ENCODE results near the gene CYP4Z1.
A peak's percentile ranks its signal among the peaks of the same experiment; 100 is the strongest.
"Not testable (repeated sequence)": the region's sequence is repeated elsewhere in the genome, so short reads cannot be mapped to it uniquely, and the experiment has no call there.

The CYP4Z1 gene

GRCh38 chr1:47129489-47130230 is 62.6 kb downstream of the CYP4Z1 start:
- H3K27me3 ChIP-seq (ENCODE audit: insufficient read depth, low read length); H3K36me3 ChIP-seq (ENCODE audit: insufficient read depth, low read depth, low read length); H3K4me1 ChIP-seq (ENCODE audit: insufficient read depth, low read length); H3K27ac ChIP-seq (ENCODE audit: low read length); H3K9ac ChIP-seq (ENCODE audit: low read depth, low read length); H3K9me3 ChIP-seq (ENCODE audit: insufficient read depth, low read depth, low read length): not testable (repeated sequence)
- H3K4me3 ChIP-seq (ENCODE audit: low read length), result peak overlapping the region; percentile 32; the same call in 1 of the 2 replicates

- H3K27me3 ChIP-seq (ENCODE audit: insufficient read depth, low read length), result not testable (repeated sequence)
Observed at GRCh38 chr1:47132665-47133064, 65.6 kb downstream of the CYP4Z1 start.

GRCh38 chr1:47137198-47137597 is 70.2 kb downstream of the CYP4Z1 start, which contains the start of gene CYP4A22:
Gene CYP4A22 (plus strand): TSS chr1:47137441. CDS start chr1:47137486, 45 bp downstream.
- no peaks in the 10 kb centered on the region for H3K4me1 ChIP-seq (ENCODE audit: insufficient read depth, low read length)
- H3K9ac ChIP-seq (ENCODE audit: low read depth, low read length), result no peak within 1 kb of the TSS
- no peak within 1 kb of the TSS for H3K27ac ChIP-seq (ENCODE audit: low read length)
- no peaks in the 10 kb centered on the region for H3K36me3 ChIP-seq (ENCODE audit: insufficient read depth, low read depth, low read length)
- H3K27me3 ChIP-seq (ENCODE audit: insufficient read depth, low read length), result no peaks in the 10 kb centered on the region
- H3K9me3 ChIP-seq (ENCODE audit: insufficient read depth, low read depth, low read length), result no peaks in the 10 kb centered on the region
- no peak within 1 kb of the TSS for H3K4me3 ChIP-seq (ENCODE audit: low read length)

More at GRCh38 chr1:47132665-47133064, 65.6 kb downstream of the CYP4Z1 start:
- H3K36me3 ChIP-seq (ENCODE audit: insufficient read depth, low read depth, low read length); H3K4me3 ChIP-seq (ENCODE audit: low read length); H3K4me1 ChIP-seq (ENCODE audit: insufficient read depth, low read length); H3K9me3 ChIP-seq (ENCODE audit: insufficient read depth, low read depth, low read length); H3K27ac ChIP-seq (ENCODE audit: low read length); H3K9ac ChIP-seq (ENCODE audit: low read depth, low read length): not testable (repeated sequence)

- H3K9ac ChIP-seq (ENCODE audit: low read depth, low read length), result no peak overlapping the region
- no peaks in the 10 kb centered on the region for H3K27me3 ChIP-seq (ENCODE audit: insufficient read depth, low read length)
- H3K36me3 ChIP-seq (ENCODE audit: insufficient read depth, low read depth, low read length), result no peaks in the 10 kb centered on the region
- no peak overlapping the region for H3K4me3 ChIP-seq (ENCODE audit: low read length)
- H3K27ac ChIP-seq (ENCODE audit: low read length), result no peak overlapping the region
- H3K4me1 ChIP-seq (ENCODE audit: insufficient read depth, low read length), result no peaks in the 10 kb centered on the region
- H3K9me3 ChIP-seq (ENCODE audit: insufficient read depth, low read depth, low read length), result no peaks in the 10 kb centered on the region
Observed at GRCh38 chr1:47137925-47138615, 71.0 kb downstream of the CYP4Z1 start.

GRCh38 chr1:47140358-47140757 is 73.3 kb downstream of the CYP4Z1 start:
- H3K4me3 ChIP-seq (ENCODE audit: low read length); H3K27ac ChIP-seq (ENCODE audit: low read length); H3K27me3 ChIP-seq (ENCODE audit: insufficient read depth, low read length); H3K4me1 ChIP-seq (ENCODE audit: insufficient read depth, low read length); H3K9me3 ChIP-seq (ENCODE audit: insufficient read depth, low read depth, low read length); H3K36me3 ChIP-seq (ENCODE audit: insufficient read depth, low read depth, low read length); H3K9ac ChIP-seq (ENCODE audit: low read depth, low read length): not testable (repeated sequence)

DNA sequence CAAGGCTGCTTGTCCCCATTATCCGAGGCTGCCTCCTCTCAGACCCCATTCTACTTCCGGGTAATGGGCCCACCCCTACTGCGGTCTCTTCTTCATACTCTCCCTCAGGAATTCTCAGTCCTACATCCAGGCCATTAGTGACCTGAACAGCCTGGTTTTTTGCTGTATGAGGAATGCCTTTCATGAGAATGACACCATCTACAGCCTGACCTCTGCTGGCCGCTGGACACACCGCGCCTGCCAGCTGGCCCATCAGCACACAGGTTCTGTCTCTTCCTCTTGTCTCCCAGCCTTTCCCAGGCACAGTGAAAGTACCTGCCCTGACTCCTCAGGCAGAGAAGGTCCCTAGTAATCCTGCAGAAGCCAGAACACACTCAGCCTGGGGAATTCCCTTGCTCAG is 76.6 kb downstream of the CYP4Z1 start:
- H3K27ac ChIP-seq (ENCODE audit: low read length); H3K4me1 ChIP-seq (ENCODE audit: insufficient read depth, low read length); H3K9ac ChIP-seq (ENCODE audit: low read depth, low read length); H3K9me3 ChIP-seq (ENCODE audit: insufficient read depth, low read depth, low read length); H3K36me3 ChIP-seq (ENCODE audit: insufficient read depth, low read depth, low read length); H3K4me3 ChIP-seq (ENCODE audit: low read length); H3K27me3 ChIP-seq (ENCODE audit: insufficient read depth, low read length): not testable (repeated sequence)

- not testable (repeated sequence) for H3K9me3 ChIP-seq (ENCODE audit: insufficient read depth, low read depth, low read length)
Observed at GRCh38 chr1:47146495-47146894, 79.5 kb downstream of the CYP4Z1 start.

DNA sequence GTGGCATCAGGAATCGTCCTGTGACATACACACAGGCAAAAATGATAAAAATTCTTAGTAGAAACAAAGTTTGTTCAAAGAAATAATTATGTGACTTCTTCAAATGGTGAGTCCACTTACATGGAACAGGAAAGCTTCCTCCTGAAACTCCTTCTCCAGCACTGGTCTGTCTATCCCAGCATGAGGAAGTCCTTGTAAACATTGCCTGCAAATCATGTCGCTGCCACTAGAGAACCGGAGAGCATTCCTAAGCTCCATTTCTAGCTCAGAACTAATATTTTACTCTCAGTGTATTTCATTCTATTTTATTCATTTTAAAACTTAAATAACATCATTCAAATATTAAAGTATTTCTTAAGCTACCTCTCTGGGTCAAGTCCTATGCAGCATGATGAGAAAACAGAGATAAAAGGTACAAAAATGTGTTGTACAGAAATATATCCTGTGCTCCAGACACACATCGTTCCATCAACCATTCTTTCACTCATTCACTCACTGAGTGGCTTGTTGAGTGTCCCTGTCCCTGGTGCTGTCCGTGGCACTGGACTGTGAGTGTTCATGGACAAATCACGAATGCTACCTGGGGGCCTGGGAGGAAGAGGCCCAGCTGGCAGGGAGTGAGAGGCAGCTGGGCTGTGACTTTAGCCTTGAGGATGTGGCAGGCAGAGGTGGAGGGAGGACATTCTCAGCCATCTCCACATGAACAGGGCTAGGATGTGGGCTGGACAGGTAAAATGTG is 80.2 kb downstream of the CYP4Z1 start:
- Histone ChIP-seq H3K27me3 (ENCODE audit: insufficient read depth, low read length) (no peaks in the 10 kb centered on the region), H3K4me3 (ENCODE audit: low read length) (no peak overlapping the region), H3K4me1 (ENCODE audit: insufficient read depth, low read length) (no peaks in the 10 kb centered on the region)

More at GRCh38 chr1:47146495-47146894, 79.5 kb downstream of the CYP4Z1 start:
- H3K4me3 ChIP-seq (ENCODE audit: low read length); H3K9ac ChIP-seq (ENCODE audit: low read depth, low read length); H3K27me3 ChIP-seq (ENCODE audit: insufficient read depth, low read length); H3K36me3 ChIP-seq (ENCODE audit: insufficient read depth, low read depth, low read length); H3K27ac ChIP-seq (ENCODE audit: low read length); H3K4me1 ChIP-seq (ENCODE audit: insufficient read depth, low read length): not testable (repeated sequence)

GRCh38 chr1:47149162-47149561 is 82.1 kb downstream of the CYP4Z1 start:
- H3K27me3 ChIP-seq (ENCODE audit: insufficient read depth, low read length); H3K9me3 ChIP-seq (ENCODE audit: insufficient read depth, low read depth, low read length); H3K9ac ChIP-seq (ENCODE audit: low read depth, low read length): not testable (repeated sequence)

More for the DNA sequence above, 80.2 kb downstream of the CYP4Z1 start:
- H3K9ac ChIP-seq (ENCODE audit: low read depth, low read length), result no peak overlapping the region
- H3K27ac ChIP-seq (ENCODE audit: low read length), result no peak overlapping the region
- no peaks in the 10 kb centered on the region for H3K36me3 ChIP-seq (ENCODE audit: insufficient read depth, low read depth, low read length)
- H3K9me3 ChIP-seq (ENCODE audit: insufficient read depth, low read depth, low read length), result no peaks in the 10 kb centered on the region

DNA sequence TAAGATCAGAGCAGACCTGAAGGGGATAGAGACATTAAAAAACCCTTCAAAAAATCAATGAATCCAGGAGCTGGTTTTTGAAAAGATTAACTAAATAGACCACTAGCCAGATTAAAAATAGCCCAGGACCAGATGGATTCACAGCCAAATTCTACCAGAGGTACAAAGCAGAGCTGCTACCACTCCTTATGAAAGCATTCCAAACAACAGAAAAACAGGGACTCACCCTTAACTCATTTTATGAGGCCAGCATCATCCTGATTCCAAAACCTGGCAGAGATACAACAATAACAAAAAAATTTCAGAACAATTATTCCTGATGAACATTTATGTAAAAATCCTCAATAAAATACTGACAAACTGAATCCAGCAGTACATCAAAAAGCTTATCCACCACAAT is 89.4 kb downstream of the CYP4Z1 start:
- not testable (repeated sequence) for H3K4me1 ChIP-seq (ENCODE audit: insufficient read depth, low read length); H3K36me3 ChIP-seq (ENCODE audit: insufficient read depth, low read depth, low read length); H3K9ac ChIP-seq (ENCODE audit: low read depth, low read length); H3K27ac ChIP-seq (ENCODE audit: low read length); H3K27me3 ChIP-seq (ENCODE audit: insufficient read depth, low read length); H3K4me3 ChIP-seq (ENCODE audit: low read length); H3K9me3 ChIP-seq (ENCODE audit: insufficient read depth, low read depth, low read length)

More at GRCh38 chr1:47149162-47149561, 82.1 kb downstream of the CYP4Z1 start:
- not testable (repeated sequence) for H3K4me3 ChIP-seq (ENCODE audit: low read length); H3K36me3 ChIP-seq (ENCODE audit: insufficient read depth, low read depth, low read length); H3K27ac ChIP-seq (ENCODE audit: low read length); H3K4me1 ChIP-seq (ENCODE audit: insufficient read depth, low read length)

DNA sequence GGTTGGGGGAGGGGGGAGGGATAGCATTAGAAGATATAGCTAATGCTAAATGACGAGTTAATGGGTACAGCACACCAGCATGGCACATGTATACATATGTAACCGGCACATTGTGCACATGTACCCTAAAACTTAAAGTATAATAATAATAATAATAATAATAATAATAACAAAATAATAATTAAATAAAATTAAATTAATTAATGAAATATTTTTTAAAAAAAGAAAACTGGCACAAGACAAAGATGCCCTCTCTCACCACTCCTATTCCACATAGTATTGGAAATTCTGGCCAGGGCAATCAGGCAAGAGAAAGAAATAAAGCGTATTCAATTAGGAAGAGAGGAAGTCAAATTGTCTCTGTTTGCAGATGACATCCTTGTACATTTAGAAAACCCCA is 90.9 kb downstream of the CYP4Z1 start:
- H3K27me3 ChIP-seq (ENCODE audit: insufficient read depth, low read length); H3K4me3 ChIP-seq (ENCODE audit: low read length); H3K9ac ChIP-seq (ENCODE audit: low read depth, low read length); H3K9me3 ChIP-seq (ENCODE audit: insufficient read depth, low read depth, low read length); H3K4me1 ChIP-seq (ENCODE audit: insufficient read depth, low read length); H3K27ac ChIP-seq (ENCODE audit: low read length); H3K36me3 ChIP-seq (ENCODE audit: insufficient read depth, low read depth, low read length): not testable (repeated sequence)

GRCh38 chr1:47160716-47161115 is 93.7 kb downstream of the CYP4Z1 start:
- no peak overlapping the region for H3K9ac ChIP-seq (ENCODE audit: low read depth, low read length)
- H3K9me3 ChIP-seq (ENCODE audit: insufficient read depth, low read depth, low read length), result 0 out of 2 replicates have a peak, but pooled peaks cover 7% of the 10 kb centered on the region
- H3K27me3 ChIP-seq (ENCODE audit: insufficient read depth, low read length), result no peaks in the 10 kb centered on the region
- H3K36me3 ChIP-seq (ENCODE audit: insufficient read depth, low read depth, low read length), result no peaks in the 10 kb centered on the region
- H3K4me1 ChIP-seq (ENCODE audit: insufficient read depth, low read length), result no peaks in the 10 kb centered on the region
- H3K27ac ChIP-seq (ENCODE audit: low read length), result no peak overlapping the region
- no peak overlapping the region for H3K4me3 ChIP-seq (ENCODE audit: low read length)
